GM19438 (cell line): ENCODE measurements around the gene RIMS1.

Experiments
- ATAC-seq: cut with Tn5 transposase; IDR thresholded peaks from one replicate; pipeline ENCODE4 v1.9.1; 2021; ENCODE audit warnings: low read depth; ENCODE audit not compliant: unreplicated experiment

Gene RIMS1

DNA sequence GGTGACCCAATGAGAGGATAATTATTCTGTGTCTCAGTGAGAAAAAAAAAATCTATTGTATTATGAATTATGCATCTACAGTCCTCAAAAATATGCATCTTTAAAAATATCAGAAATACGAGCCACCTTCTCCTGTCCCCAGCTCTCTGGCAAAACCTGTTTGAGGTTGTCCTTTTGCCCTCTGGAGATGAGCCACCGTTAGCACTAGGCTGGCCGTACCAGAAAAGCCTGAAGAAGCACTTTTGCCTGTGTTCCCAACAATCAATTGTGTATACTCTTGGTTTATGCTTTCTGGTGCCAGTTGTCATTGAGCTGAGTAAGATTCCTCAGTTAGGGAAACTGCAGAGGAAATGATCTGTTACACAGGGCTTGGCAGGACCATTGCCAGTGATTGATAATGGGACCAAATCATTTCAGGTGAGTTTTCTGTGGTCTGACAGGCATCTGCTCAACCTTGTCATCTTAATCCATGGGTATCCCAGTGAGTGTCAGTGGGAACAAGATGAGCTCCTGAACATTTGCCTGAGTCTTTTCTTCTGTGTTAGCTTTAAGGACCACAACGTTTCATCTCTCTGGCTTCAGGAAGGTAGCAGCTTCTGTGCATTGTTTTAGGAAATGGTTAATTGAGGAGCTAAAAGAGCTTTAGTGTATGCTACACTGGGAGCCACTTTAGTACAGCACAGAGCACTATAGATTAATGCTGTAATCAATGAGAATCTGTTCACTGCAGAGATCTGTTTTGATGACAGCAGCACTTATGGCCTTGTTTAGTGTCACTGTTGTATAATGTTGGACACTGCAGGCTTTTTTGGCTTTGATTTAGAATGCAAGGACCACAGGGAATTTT lies 330.1 kb downstream of the RIMS1 start:
- ATAC-seq = no peak

DNA sequence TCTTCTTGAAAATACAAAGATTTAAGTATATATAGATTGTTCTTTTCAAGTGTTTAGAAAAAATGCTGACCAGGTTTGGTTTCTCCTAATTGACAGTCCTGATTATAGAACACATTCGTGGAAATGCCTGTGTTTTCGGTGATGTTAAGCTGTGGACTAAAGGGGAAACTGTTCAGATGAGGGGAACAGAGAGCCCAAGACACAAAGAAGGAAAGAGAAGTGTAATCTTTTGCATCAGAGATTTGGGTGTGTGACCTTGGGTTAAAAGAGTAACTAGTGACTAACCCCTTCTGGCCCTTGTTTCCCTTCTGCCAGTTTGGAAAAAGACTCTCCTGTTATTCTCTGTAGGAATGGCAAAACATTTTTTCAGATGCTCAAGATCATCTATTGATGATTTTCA lies 331.3 kb downstream of the RIMS1 start:
- ATAC-seq = no peak

DNA sequence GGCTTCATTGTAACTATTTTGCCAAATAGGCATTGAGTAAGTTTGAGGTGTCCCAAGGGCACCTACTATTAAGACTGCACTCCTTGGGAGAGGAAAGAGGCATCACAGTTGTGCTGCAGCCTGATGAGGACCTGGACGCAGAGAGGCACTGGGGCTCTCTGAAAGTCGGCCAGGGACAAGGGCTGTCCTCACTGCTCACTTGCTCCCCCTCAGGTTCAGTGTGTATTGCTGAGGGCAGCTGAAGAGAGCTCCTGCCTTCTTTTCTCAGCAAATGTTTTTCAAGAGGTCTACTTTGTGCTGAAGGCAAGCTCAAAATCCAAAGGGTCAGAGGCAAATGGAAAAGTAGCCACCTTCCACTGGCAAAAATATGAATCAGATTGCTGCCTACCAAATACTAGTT lies 331.8 kb downstream of the RIMS1 start:
- no peak for ATAC-seq

DNA sequence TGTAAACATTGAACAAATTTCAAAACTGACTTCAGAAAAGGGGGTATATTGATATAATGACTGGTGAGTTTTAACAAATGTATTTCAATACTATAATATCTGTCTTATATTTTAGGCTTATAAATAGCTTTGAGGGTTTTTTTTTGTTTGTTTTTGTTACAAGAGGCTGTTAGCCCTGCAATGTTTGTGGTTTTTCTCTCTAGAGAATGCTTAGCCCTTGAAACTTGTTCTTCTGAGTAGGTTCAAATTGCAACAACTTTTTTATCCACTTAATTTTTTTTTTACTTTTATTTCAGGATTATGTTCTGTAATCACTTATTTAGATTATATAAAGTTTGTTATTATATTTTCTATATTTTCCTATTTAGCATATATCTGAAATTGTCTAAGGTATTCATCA lies 333.2 kb downstream of the RIMS1 start:
- no peak for ATAC-seq

DNA sequence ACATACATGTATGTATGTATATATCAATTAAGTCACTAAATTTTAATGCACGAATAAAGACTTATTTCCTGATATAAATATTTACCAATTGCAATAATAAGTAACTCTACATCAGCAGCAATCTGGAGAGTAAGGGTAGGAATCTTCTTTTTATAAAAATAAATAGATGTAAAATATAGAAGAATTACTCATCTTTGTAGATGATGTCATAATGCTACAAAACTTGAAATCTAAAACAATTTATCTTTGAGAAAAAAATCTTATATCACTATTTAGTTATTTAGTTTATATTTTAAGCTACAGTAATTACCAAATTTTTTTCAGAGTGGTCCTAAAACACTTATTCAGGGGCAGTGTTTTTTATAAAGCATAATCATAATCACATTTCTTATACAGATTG lies 351.7 kb downstream of the RIMS1 start:
- ATAC-seq = no peak

DNA sequence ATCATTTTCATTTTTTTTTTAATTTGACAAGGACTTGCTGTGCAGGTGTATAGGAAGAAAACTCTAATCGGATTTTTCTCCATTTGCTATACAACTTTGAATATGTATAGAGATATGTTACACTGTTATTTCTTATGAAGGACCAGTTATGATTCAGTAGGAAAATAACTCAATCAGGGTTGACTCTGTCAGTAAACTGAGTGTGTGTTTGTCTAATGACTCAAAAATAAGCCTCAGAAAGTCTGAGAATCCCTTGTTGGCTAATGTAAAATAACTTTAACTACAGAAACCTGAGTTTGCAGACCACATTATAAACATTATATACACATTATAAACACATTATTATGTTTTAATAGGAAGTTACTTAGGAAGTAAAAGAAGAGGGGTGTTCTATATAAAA lies 352.6 kb downstream of the RIMS1 start:
- ATAC-seq = no peak

DNA sequence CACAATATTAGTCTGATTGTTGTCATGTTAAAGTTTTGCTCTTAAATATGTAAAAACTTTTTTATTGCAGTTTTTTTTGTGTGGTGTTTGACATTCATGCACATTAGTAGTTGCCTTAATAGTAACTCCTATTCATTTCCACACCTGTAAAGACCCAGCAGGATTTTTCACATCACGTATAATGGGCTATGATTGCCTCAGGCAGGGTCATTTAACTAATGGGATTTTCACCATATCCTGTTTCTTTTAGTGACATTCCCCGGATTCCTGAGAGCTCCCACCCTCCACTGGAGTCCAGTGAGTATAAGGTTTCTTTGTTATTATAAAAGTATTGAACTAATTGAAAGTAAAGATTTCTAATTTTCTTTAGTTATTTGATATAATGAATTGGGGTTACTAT lies 359.2 kb downstream of the RIMS1 start:
- no peak for ATAC-seq

DNA sequence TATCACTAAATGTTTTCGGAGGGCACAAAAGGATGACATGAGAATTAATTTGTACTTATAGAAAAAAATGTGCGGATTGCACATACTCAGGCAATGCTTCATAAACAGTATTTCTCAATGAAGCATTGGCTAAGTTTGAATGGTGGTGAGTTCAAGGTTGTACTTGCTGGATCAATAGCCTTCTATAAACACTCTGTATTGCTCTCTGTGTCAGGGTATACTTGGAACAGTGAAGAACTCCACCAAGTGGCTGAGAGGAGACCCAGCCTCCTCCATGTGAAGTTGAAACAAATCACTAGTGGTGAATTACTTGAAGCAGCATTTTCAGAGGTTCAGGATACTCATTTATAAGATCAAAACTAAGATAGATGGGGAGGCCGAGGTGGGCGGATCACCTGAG lies 360.6 kb downstream of the RIMS1 start:
- ATAC-seq = no peak

DNA sequence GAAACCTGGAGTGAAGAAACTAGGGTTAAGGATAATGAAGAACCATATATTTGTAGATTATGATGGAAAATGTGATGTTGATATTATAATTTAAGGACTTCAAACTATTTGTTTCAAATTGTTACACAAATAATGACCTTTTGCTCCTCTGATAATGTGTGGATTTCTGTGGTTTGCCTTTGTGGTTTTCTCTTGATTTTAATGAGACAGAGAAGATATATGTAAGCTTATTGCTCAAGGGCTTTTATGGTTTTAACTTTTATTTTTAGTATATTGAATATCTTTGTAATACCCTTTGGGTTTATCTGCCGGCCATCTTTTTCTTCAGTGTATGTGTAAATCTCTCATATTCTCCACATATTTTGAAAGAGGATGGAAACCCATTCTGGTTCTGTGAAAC lies 362.3 kb downstream of the RIMS1 start:
- no peak for ATAC-seq

DNA sequence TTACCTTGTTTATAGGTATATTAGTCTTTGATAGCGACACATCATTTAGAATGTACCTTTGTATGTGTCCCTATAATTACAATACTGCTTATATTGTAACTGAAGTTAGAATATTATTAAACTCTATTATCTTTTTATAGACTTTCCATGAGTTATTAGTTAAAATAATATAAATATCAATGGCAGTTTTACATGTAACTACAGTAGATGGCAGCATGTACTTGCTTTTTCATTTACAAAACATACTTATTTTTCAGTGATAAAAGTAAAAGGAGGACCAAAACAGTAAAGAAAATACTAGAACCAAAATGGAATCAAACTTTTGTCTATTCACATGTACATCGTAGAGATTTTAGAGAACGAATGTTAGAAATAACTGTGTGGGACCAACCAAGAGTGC lies 364.3 kb downstream of the RIMS1 start:
- ATAC-seq = no peak

DNA sequence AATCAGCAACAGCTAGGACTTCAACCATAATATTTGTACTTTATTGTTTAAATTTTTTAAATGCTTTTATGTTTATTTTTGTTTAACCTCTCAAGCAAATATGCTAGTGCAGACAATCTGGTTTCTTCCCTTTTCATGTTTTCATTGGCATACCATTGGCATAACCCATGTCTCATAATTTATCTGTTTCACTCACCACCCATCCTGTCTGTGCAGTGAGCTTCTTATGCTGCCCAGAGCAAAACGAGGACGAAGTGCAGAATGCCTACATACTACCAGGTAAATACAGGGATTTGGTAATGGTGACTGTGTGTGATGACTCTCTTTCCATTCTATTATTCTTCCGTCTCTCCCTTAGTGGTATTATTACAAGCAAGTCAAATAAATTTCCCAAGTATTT lies 374.1 kb downstream of the RIMS1 start:
- no peak for ATAC-seq

DNA sequence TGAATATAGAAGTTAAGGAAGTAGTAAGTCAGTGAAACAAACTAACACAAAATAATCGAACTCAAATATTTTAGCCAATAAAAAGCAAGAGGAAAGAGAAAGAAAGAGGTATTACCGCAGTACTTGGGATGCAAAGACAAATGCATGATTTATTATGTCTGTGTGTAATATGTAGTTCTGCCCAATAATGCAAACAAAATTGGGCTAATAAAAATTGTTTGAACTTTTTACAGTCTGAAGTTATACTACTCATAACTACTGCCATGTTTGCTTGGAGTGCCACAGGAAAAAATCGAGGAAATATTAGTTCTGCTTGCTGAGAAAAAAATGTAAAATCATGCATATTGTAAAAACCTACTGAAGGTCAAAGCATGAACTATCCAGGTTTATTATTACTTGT lies 375.2 kb downstream of the RIMS1 start:
- ATAC-seq = no peak

DNA sequence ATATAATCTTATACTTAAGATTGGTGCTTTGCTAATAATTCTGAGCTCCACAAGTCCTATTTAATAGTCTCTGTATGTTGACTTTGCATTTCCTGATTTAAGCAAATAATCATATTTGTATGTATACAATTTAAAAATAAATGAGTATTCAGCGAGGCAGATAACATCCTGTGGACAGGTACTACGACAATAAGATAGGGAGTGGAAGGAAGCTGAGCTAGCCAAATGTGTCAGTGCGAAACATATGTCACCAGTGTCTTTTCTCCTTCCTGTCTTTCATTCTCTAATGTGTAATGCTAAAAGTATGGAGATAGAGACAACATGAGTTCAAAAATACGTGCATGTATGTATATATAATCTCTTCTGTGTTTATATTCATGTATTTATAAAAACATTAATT lies 375.9 kb downstream of the RIMS1 start:
- ATAC-seq = no peak

DNA sequence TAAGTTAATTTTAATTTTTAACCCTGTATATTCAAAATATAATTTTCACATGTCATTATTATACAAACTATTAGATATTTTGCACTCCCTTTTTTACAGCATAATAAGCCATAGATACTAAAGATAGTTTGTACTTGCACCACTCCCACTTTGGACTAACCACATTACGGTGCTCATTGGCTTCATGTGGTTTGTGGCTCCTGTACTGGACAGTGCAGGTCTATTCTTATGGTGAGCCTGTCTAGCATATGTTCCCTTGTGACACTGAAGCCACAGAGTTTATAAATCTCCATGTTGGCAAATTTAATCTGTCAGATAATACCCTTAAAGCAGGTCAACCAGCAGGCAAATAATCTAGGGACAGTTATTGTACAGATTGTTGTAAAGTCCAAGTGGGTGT lies 381.1 kb downstream of the RIMS1 start:
- ATAC-seq = no peak

DNA sequence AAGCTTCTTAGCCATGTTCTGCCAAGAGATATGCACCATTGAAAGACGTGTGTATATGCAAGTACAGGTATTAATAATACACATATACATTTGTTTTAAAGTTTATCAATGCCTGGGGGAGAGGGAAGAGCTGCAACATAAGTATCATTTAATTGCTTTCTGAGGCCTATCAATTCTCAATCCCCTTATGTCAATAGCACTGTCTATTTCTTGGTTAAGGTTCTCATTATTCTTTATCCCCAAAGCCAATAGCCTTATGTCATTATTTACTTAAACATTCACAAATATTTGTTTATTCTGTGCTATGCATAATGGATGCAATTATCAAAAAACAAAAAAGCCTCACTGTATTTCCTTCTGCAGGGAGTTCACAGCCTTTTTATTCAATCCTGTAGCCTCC lies 385.2 kb downstream of the RIMS1 start:
- no peak for ATAC-seq

DNA sequence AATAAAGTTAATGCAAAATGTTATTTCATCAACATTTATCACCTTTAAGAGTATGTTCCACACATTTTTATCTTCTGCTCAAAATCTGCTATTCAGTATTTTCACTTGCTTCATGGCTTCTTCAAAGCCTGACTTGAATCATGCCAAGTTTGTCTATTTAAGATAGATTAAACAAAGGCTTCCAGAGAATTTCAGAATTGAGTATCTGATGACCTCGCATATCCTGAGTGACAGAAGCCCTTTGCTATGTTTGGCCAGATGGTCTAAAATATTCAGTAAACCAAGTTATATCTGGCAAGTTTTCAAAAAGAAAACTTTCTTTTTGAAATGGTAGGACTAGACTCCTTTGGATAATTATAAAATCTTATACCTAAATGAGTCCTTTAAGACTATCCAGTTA lies 386.6 kb downstream of the RIMS1 start:
- ATAC-seq = no peak

DNA sequence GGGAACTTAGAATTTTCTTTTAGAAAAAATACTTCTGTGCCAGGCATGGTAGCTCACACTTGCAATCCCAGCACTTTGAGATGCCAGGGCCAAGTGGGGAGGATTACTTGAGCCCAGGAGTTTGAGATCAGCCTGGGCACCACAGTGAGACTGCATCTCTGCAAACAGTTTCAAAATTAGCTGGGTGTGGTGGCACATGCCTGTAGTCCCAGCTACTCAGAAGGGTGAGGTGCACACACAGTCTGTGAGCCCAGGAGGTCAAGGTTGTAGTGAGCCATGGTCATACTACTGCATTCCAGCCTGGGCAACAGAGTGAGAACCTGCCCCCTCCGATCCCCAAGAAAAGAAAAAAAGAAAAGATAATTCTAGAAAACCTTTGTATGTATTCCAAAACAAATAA lies 389.5 kb downstream of the RIMS1 start:
- no peak for ATAC-seq

DNA sequence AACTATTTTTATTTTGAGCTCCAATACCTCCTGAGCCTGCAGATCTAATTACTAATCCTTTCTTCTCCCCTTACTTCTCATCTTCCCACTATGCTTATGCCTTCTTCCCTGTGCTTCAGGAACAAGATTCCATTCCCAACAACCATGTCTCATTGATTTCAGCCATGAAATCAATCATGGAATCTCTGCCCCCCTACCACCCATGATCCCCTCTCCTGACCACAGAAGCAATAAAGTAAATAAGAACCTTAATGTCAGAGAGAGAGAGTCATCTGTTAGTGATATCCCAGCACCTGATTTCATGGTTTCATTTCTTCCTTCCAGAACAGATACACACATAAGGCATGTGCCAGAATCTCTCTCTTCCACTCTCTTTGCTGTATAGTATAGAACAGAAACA lies 395.9 kb downstream of the RIMS1 start:
- ATAC-seq = no peak

DNA sequence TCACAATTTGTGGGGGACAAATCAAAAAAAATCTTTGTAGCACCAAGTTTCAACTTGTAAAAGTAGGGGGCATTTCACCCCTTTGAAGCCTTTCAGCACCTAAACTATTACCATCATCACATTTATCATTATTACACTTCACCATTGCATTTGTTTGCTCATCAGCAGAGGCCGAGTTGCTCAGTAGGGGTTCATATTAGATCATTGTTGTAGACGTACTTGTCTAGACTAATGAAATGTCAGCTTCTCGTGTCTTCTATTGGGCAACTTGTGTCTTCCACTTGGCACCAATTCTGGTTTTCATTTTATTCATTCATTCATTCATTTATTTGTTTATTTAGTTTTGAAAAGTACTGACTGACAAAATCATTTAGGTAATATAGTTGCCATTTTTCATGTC lies 397.2 kb downstream of the RIMS1 start:
- no peak for ATAC-seq

DNA sequence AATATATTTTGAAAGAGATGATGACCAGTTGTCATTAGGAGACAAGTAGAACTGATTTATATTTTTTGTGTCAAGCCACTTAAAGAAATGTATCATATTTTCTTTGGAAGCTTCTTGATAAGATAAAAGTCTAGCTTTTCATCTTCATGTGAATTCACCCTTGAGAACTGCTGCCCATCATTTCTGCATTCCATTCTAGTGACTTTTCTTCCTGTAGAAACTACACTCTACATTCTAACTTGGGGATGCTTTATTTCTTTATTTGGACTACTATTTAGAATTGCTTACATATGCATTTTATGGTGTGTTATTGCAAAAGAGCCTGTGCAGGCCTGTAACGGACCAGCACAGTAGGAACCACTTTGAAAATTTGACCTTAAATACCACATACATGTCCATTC lies 400.6 kb downstream of the RIMS1 start:
- ATAC-seq = no peak

DNA sequence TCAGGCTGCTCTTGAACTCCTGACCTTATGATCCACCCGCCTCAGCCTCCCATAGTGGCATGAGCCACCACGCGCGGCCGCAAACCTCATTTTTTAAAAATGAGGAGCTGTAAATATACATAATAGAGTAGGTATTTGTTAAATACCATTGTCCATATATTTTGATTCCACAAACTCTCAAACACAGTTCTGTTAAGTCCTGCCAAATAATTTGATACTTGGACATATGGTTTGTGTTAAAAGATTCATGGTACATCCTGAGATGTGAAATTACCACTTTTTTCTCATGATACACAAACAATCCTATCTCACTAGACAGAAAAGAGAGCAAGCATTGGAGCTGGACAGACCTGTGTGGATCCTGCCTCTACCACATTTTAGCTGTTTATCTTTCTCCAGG lies 401.5 kb downstream of the RIMS1 start:
- no peak for ATAC-seq

DNA sequence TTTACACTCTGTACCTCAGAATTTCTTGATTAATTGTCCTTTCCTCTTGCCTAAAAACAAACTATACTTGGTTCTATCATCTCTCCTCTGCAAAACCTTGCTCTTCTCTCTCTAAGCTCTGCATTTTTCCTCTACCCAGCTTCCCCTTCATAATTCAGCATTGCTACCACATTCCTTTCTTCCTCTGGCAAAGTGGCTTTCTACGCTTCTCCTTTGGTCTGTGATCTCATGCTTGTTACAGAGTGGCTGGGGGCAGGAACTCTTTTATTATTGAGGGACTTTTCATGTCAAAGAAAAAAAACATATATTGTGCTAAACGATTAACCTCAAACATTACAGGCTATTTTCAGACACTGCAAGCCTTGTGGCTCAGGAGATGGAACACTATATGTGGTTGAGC lies 402.2 kb downstream of the RIMS1 start:
- no peak for ATAC-seq

DNA sequence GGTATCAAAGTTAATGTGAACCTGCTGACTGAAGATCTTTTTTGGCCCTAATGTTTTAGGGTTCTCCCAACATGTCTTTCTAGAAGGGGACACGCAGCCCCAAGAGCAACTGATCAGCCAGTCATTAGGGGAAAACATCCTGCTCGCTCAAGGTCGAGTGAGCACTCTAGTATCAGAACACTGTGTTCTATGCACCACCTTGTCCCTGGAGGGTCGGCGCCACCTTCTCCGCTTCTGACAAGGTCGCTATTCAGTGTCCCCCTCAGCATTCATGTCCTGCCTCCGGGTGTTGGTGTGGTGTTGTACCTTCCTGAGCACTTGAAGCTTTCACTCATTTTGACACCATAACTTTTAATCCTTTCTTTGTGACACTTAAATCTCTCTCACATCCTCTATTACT lies 404.3 kb downstream of the RIMS1 start:
- ATAC-seq = no peak
